DOHH2 (cell line): Measurements from ENCODE around the gene EPS8L2.

ENCODE experiments used
- H3F3A ChIP-seq: fragments of 200-600 bp; sonication (generic), shearing (Covaris generic); 2 replicates; pipeline ENCODE4 v1.6.0; 2016; ENCODE audit warnings: antibody characterized with exemption, mild to moderate bottlenecking; ENCODE audit not compliant: control insufficient read depth, insufficient read depth
- H3K27ac ChIP-seq: fragments of 200-600 bp; sonication (generic); 2 replicates; pipeline ENCODE4 v1.5.1; 2014; ENCODE audit warnings: low read depth, mild to moderate bottlenecking, low read length, moderate library complexity
- H3K27me3 ChIP-seq: fragments of 200-600 bp; sonication (generic); 2 replicates; pipeline ENCODE4 v1.6.1; 2014; ENCODE audit warnings: mild to moderate bottlenecking, low read length, mixed read lengths; ENCODE audit not compliant: control insufficient read depth
- H3K36me3 ChIP-seq: fragments of 200-600 bp; sonication (generic); 2 replicates; pipeline ENCODE4 v1.6.1; 2014; ENCODE audit warnings: mild to moderate bottlenecking, low read length, moderate library complexity, mixed read lengths; ENCODE audit not compliant: control insufficient read depth
- H3K4me1 ChIP-seq: fragments of 200-600 bp; sonication (generic); 2 replicates; pipeline ENCODE4 v1.6.1; 2014; ENCODE audit warnings: mild to moderate bottlenecking, low read length, mixed read lengths; ENCODE audit not compliant: control insufficient read depth
- H3K4me2 ChIP-seq: fragments of 200-600 bp; sonication (generic); 2 replicates; pipeline ENCODE4 v1.6.0; 2014; ENCODE audit warnings: mild to moderate bottlenecking, low read length, moderate library complexity
- H3K4me3 ChIP-seq: fragments of 200-600 bp; sonication (generic); 2 replicates; pipeline ENCODE4 v1.5.1; 2014; ENCODE audit warnings: mild to moderate bottlenecking, low read length, mixed read lengths
- H3K79me2 ChIP-seq: fragments of 200-600 bp; sonication (generic); 2 replicates; pipeline ENCODE4 v1.6.1; 2014; ENCODE audit warnings: mild to moderate bottlenecking, low read length, mixed read lengths; ENCODE audit not compliant: control insufficient read depth
- H3K9me2 ChIP-seq: fragments of 200-600 bp; sonication (generic); replicated peaks from 2 replicates; pipeline ENCODE4 v1.6.1; 2014; ENCODE audit warnings: mild to moderate bottlenecking, low read length, mixed read lengths; ENCODE audit not compliant: control insufficient read depth
- H3K9me3 ChIP-seq: fragments of 200-600 bp; sonication (generic); 2 replicates; pipeline ENCODE4 v1.6.1; 2014; ENCODE audit warnings: antibody characterized with exemption, low read length, mixed read lengths; ENCODE audit not compliant: control insufficient read depth, insufficient read depth
- H4K20me1 ChIP-seq: fragments of 200-600 bp; sonication (generic); 2 replicates; pipeline ENCODE4 v1.6.0; 2014; ENCODE audit warnings: low read depth, mild to moderate bottlenecking, antibody characterized with exemption, low read length, moderate library complexity; ENCODE audit not compliant: control insufficient read depth, insufficient read depth
- CTCF ChIP-seq: fragments of 200-600 bp; sonication (generic); IDR thresholded peaks from one replicate; pipeline ENCODE4 v1.5.1; 2014; ENCODE audit warnings: antibody characterized with exemption, mild to moderate bottlenecking, low read depth, low read length; ENCODE audit not compliant: poor library complexity, severe bottlenecking
- EZH2phosphoT487 ChIP-seq: fragments of 200-600 bp; sonication (generic); IDR thresholded peaks from 2 replicates; pipeline ENCODE4 v1.6.1; 2017; ENCODE audit warnings: borderline replicate concordance, mild to moderate bottlenecking, antibody characterized with exemption, low read length, moderate library complexity, mixed read lengths

The EPS8L2 gene

GRCh38 chr11:745428-745827 is 39.4 kb downstream of the EPS8L2 start:
- Histone ChIP-seq H3K9me3 (no peaks in the 10 kb centered on the region), H3K4me3 (no peak overlapping the region), H3K36me3 (peaks cover 8% of the 10 kb centered on the region), H3K79me2 (peaks cover 32% of the 10 kb centered on the region), H3K4me1 (peaks cover 24% of the 10 kb centered on the region), H3K27ac (no peak overlapping the region), H3K27me3 (no peaks in the 10 kb centered on the region), H3K4me2 (no peak overlapping the region), H3K9me2 (no peaks in the 10 kb centered on the region), H3F3A (peaks cover 4% of the 10 kb centered on the region), H4K20me1 (peaks cover 3% of the 10 kb centered on the region; the same call in 1 of the 2 replicates)
- TF ChIP-seq EZH2phosphoT487 (no peak), CTCF (no peak)

- H3F3A ChIP-seq: peaks cover 4% of the 10 kb centered on the region
- H3K4me3 ChIP-seq: peak overlapping the region; percentile 84
- H3K4me1 ChIP-seq: peaks cover 24% of the 10 kb centered on the region
- peaks cover 8% of the 10 kb centered on the region for H3K36me3 ChIP-seq
- no peaks in the 10 kb centered on the region for H3K9me3 ChIP-seq
- no peaks in the 10 kb centered on the region for H3K27me3 ChIP-seq
- no peak overlapping the region for H3K27ac ChIP-seq
- peaks cover 43% of the 10 kb centered on the region for H3K79me2 ChIP-seq
- no peaks in the 10 kb centered on the region for H3K9me2 ChIP-seq
- TF ChIP-seq EZH2phosphoT487: no peak
- no peak for TF ChIP-seq CTCF
- peaks cover 3% of the 10 kb centered on the region; the same call in 1 of the 2 replicates for H4K20me1 ChIP-seq
- H3K4me2 ChIP-seq: peak overlapping the region; percentile 82
Measured at GRCh38 chr11:746289-747157, 40.5 kb downstream of the EPS8L2 start.

GRCh38 chr11:747158-748006 is 41.4 kb downstream of the EPS8L2 start, which contains the start of gene TALDO1:
Gene TALDO1, plus strand, starts transcription at chr11:747464. Its CDS starts 18 bp downstream, at chr11:747482.
- H3K4me1 ChIP-seq: peaks cover 24% of the 10 kb centered on the region
- H3K4me3 ChIP-seq: peak within 1 kb of the TSS; percentile 84
- peak within 1 kb of the TSS; percentile 14 for H3K27ac ChIP-seq
- H3K9me2 ChIP-seq: no peaks in the 10 kb centered on the region
- peak within 1 kb of the TSS; percentile 82 for H3K4me2 ChIP-seq
- H3K27me3 ChIP-seq: no peaks in the 10 kb centered on the region
- no peaks in the 10 kb centered on the region for H3K9me3 ChIP-seq
- H4K20me1 ChIP-seq: peaks cover 3% of the 10 kb centered on the region; the same call in 1 of the 2 replicates
- H3F3A ChIP-seq: peaks cover 4% of the 10 kb centered on the region
- H3K36me3 ChIP-seq: peaks cover 9% of the 10 kb centered on the region
- TF ChIP-seq CTCF (peak; percentile 31), EZH2phosphoT487 (no peak)
- H3K79me2 ChIP-seq: peaks cover 50% of the 10 kb centered on the region
